ENCODE data around the gene SLC2A6.

Gene SLC2A6

DNA sequence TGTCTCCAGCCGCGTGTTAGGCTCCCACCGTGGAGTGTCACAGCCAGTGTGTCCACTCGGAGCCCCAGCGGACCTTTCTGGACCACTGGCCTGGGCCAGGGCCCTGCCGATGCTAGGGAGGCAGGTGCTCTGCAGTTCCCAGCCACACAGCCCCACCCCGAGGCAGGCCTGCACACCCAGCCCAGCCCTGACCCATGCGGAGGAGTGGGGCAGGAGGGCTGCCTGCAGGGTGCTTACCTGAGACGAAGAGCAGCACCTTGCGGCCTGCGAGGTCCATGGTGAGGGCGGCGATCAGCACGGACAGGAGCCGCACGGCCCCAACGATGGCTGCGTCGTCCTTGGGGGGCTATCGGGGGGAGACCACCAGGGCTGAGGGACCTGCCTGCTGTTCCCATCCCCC, 5.2 kb downstream of the SLC2A6 start:
- no peak overlapping the region for H3K27ac ChIP-seq
- DNase-seq: no peak
- H3K36me3 ChIP-seq: peaks cover 26% of the 10 kb centered on the region

GRCh38 chr9:133472753-133473378, 6.0 kb downstream of the SLC2A6 start:
- H3K36me3 ChIP-seq: peaks cover 31% of the 10 kb centered on the region
- H3K27ac ChIP-seq: no peak overlapping the region
- no peak overlapping the region for H3K4me3 ChIP-seq (ENCODE audit: low read depth, low read length)
- TF ChIP-seq CTCF (IDR thresholded peaks at IDR 0.05; ENCODE audit: low read depth, low read length): no peak
- no peak for DNase-seq
- H3K9me3 ChIP-seq (ENCODE audit: severe bottlenecking): no peaks in the 10 kb centered on the region
- H3K27me3 ChIP-seq (ENCODE audit: insufficient read depth, low read depth, severe bottlenecking): no peaks in the 10 kb centered on the region

More for the DNA sequence above, 5.2 kb downstream of the SLC2A6 start:
- Histone ChIP-seq H3K9me3 (ENCODE audit: severe bottlenecking) (no peaks in the 10 kb centered on the region), H3K4me3 (ENCODE audit: low read depth, low read length) (no peak overlapping the region), H3K27me3 (ENCODE audit: insufficient read depth, low read depth, severe bottlenecking) (no peaks in the 10 kb centered on the region)
- no peak for TF ChIP-seq CTCF (IDR thresholded peaks at IDR 0.05; ENCODE audit: low read depth, low read length)

- no peak overlapping the region for H3K27ac ChIP-seq
- no peak for TF ChIP-seq CTCF (IDR thresholded peaks at IDR 0.05; ENCODE audit: low read depth, low read length)
- no peak overlapping the region for H3K4me3 ChIP-seq (ENCODE audit: low read depth, low read length)
- H3K36me3 ChIP-seq: peaks cover 31% of the 10 kb centered on the region
- no peak for DNase-seq
- H3K27me3 ChIP-seq (ENCODE audit: insufficient read depth, low read depth, severe bottlenecking): no peaks in the 10 kb centered on the region
- H3K9me3 ChIP-seq (ENCODE audit: severe bottlenecking): no peaks in the 10 kb centered on the region
Observed at GRCh38 chr9:133472277-133472645, 6.6 kb downstream of the SLC2A6 start.

DNA sequence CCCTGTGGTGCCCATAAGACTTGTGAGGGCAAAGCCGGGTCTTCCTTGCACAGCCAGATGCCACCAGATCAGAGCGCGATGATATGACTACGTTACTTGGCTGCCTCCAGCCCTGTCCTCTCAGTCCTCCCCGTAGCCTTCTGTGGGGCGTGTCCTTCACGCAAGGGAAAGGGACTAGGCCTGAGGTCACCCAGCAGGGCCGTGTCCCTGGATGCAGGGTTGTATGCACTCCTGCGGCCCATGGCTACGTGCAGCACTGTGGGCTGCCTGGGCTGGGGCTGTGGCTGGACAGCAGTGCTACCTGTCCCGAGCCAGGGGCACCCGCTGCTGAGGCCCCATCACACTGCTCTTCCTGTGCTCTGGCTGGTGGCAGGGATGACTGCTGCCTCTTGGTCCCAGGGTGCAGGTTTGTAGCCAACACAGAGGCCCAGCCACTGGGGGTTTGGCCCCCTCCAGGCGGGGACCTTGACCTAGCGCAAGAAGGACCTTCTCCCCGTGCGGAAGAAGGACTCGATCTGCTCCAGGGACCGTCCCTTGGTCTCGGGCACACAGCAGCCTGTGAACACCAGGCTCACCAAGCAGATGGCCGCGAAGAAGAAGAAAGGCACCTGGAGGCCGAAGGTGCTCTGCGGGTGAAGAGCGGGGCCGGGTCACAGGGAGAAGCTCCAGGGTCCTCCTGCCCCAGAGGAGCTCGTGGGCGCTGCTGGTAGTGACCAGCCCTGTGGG, 7.2 kb downstream of the SLC2A6 start:
- Histone ChIP-seq H3K27me3 (ENCODE audit: insufficient read depth, low read depth, severe bottlenecking) (no peaks in the 10 kb centered on the region), H3K36me3 (peaks cover 29% of the 10 kb centered on the region), H3K27ac (no peak overlapping the region), H3K4me3 (ENCODE audit: low read depth, low read length) (no peak overlapping the region), H3K9me3 (ENCODE audit: severe bottlenecking) (no peaks in the 10 kb centered on the region)
- no peak for TF ChIP-seq CTCF (IDR thresholded peaks at IDR 0.05; ENCODE audit: low read depth, low read length)
- no peak for DNase-seq

GRCh38 chr9:133470988-133471387, 7.9 kb downstream of the SLC2A6 start:
- Histone ChIP-seq H3K27me3 (ENCODE audit: insufficient read depth, low read depth, severe bottlenecking) (no peaks in the 10 kb centered on the region), H3K4me3 (ENCODE audit: low read depth, low read length) (no peak overlapping the region), H3K9me3 (ENCODE audit: severe bottlenecking) (no peaks in the 10 kb centered on the region), H3K36me3 (peaks cover 29% of the 10 kb centered on the region), H3K27ac (no peak overlapping the region)
- DNase-seq: no peak
- no peak for TF ChIP-seq CTCF (IDR thresholded peaks at IDR 0.05; ENCODE audit: low read depth, low read length)

Measured in WERI-Rb-1 (cell line).